Astrocyte (in vitro differentiated cells and primary cell): Measurements from ENCODE around the gene NCK2. TPM values are rescaled to one million over a fixed set of nuclear protein-coding genes. Genes with fewer than 3 reads are reported as not detected.
A peak's percentile ranks its signal among the peaks of the same experiment; 100 is the strongest.

Experiments
- DNase-seq: peaks from one replicate; pipeline ENCODE4 v3.0.0-alpha.2; 2010; ENCODE audit warnings: low read depth
- FAIRE-seq: peaks from 2 replicates; lab custom pipeline; 2011; peaks lifted over from hg19 to GRCh38; lab: Jason Lieb, UNC
- H2AFZ ChIP-seq: 2 replicates; pipeline ENCODE4 v1.6.0; 2012; ENCODE audit warnings: low read depth, low read length, inconsistent platforms
- H3K27ac ChIP-seq: 2 replicates; pipeline ENCODE4 v1.5.1; 2011; ENCODE audit warnings: low read depth, low read length, inconsistent platforms
- H3K27me3 ChIP-seq: 2 replicates; pipeline ENCODE4 v1.6.0; 2011; ENCODE audit warnings: low read length, inconsistent platforms; ENCODE audit not compliant: insufficient read depth
- H3K36me3 ChIP-seq: 2 replicates; pipeline ENCODE4 v1.5.1; 2011; ENCODE audit warnings: low read length, inconsistent platforms; ENCODE audit not compliant: insufficient read depth
- H3K4me1 ChIP-seq: 2 replicates; pipeline ENCODE4 v1.5.1; 2011; ENCODE audit warnings: low read length, inconsistent platforms; ENCODE audit not compliant: insufficient read depth
- H3K4me2 ChIP-seq: 2 replicates; pipeline ENCODE4 v1.6.0; 2012; ENCODE audit warnings: low read length, inconsistent platforms
- H3K4me3 ChIP-seq: 2 replicates; pipeline ENCODE4 v1.5.1; 2011; ENCODE audit warnings: low read depth, mild to moderate bottlenecking, low read length, inconsistent platforms; ENCODE audit not compliant: insufficient read depth
- H3K79me2 ChIP-seq: 2 replicates; pipeline ENCODE4 v1.6.0; 2012; ENCODE audit warnings: mild to moderate bottlenecking, low read length, inconsistent platforms; ENCODE audit not compliant: insufficient read depth
- H3K9ac ChIP-seq: 2 replicates; pipeline ENCODE4 v1.6.0; 2012; ENCODE audit warnings: mild to moderate bottlenecking, low read length, inconsistent platforms
- H3K9me3 ChIP-seq: 2 replicates; pipeline ENCODE4 v1.5.1; 2012; ENCODE audit warnings: low read depth, mild to moderate bottlenecking, low read length, inconsistent platforms; ENCODE audit not compliant: insufficient read depth
- H4K20me1 ChIP-seq: 2 replicates; pipeline ENCODE4 v1.6.0; 2012; ENCODE audit warnings: low read length, inconsistent platforms; ENCODE audit not compliant: insufficient read depth
- H3K27ac Mint-ChIP-seq: one replicate; pipeline ENCODE4 v1.8.0; 2021; ENCODE audit warnings: mild to moderate bottlenecking, mixed read lengths; ENCODE audit not compliant: unreplicated experiment
- H3K27me3 Mint-ChIP-seq: one replicate; pipeline ENCODE4 v1.8.0; 2021; ENCODE audit warnings: low read depth, mixed read lengths; ENCODE audit not compliant: unreplicated experiment
- H3K36me3 Mint-ChIP-seq: one replicate; pipeline ENCODE4 v1.8.0; 2021; ENCODE audit warnings: low read depth, mixed read lengths; ENCODE audit not compliant: unreplicated experiment
- H3K4me1 Mint-ChIP-seq: one replicate; pipeline ENCODE4 v1.8.0; 2021; ENCODE audit warnings: low read depth, mixed read lengths; ENCODE audit not compliant: unreplicated experiment
- H3K4me3 Mint-ChIP-seq: one replicate; pipeline ENCODE4 v1.8.0; 2021; ENCODE audit warnings: mild to moderate bottlenecking, moderate library complexity, mixed read lengths; ENCODE audit not compliant: unreplicated experiment
- H3K9me3 Mint-ChIP-seq: one replicate; pipeline ENCODE4 v1.8.0; 2021; ENCODE audit warnings: mild to moderate bottlenecking, mixed read lengths; ENCODE audit not compliant: unreplicated experiment
- CTCF ChIP-seq: IDR thresholded peaks from 2 replicates; pipeline ENCODE4 v1.5.1; 2011; ENCODE audit warnings: low read depth, mild to moderate bottlenecking, inconsistent platforms, low read length, moderate library complexity; ENCODE audit not compliant: insufficient read depth
- EZH2 ChIP-seq: IDR thresholded peaks from 2 replicates; pipeline ENCODE4 v1.6.1; 2012; ENCODE audit warnings: mild to moderate bottlenecking, low read length, inconsistent platforms; ENCODE audit not compliant: insufficient read depth
- total RNA-seq: library from RNA; stranded (reverse); gene quantifications from 2 replicates; pipeline ENCODE4 v1.2.1, GENCODE V29; 2021

The NCK2 gene
- total RNA-seq, 1 donor from 2014 or later: 61.6 TPM

DNA sequence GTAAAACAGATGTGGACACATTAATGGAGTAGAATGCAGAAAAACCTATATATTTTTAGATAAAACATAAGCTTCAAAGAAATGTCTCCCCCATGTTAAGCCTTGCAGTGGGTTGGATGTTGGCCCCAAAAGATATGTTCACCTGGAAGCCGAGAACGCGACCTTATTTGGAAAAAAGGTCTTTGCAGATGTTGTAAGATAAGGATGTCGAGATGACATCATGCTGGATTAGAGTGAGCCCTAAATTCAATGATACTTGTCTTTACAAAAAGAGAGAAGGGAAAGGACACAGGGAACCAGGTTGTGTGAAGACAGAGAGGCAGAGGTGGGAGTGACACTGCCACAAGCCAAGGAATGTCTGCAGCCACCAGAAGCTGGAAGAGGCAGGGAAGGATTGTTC lies 3.1 kb upstream of the NCK2 start:
- Histone ChIP-seq H3K9ac (no peak overlapping the region), H4K20me1 (peaks cover 12% of the 10 kb centered on the region), H3K27me3 (no peaks in the 10 kb centered on the region), H2AFZ (no peak overlapping the region), H3K79me2 (peaks cover 15% of the 10 kb centered on the region), H3K36me3 (no peaks in the 10 kb centered on the region), H3K4me2 (no peak overlapping the region), H3K4me1 (peaks cover 15% of the 10 kb centered on the region), H3K27ac (no peak overlapping the region), H3K4me3 (no peak overlapping the region), H3K9me3 (no peaks in the 10 kb centered on the region)
- Mint-ChIP-seq H3K36me3 (no peaks in the 10 kb centered on the region), H3K27ac (no peak overlapping the region), H3K9me3 (peaks cover 2% of the 10 kb centered on the region), H3K27me3 (no peaks in the 10 kb centered on the region), H3K4me3 (no peak overlapping the region), H3K4me1 (peaks cover 4% of the 10 kb centered on the region)
- no peak for FAIRE-seq
- no peak for DNase-seq
- TF ChIP-seq CTCF (no peak), EZH2 (no peak)

DNA sequence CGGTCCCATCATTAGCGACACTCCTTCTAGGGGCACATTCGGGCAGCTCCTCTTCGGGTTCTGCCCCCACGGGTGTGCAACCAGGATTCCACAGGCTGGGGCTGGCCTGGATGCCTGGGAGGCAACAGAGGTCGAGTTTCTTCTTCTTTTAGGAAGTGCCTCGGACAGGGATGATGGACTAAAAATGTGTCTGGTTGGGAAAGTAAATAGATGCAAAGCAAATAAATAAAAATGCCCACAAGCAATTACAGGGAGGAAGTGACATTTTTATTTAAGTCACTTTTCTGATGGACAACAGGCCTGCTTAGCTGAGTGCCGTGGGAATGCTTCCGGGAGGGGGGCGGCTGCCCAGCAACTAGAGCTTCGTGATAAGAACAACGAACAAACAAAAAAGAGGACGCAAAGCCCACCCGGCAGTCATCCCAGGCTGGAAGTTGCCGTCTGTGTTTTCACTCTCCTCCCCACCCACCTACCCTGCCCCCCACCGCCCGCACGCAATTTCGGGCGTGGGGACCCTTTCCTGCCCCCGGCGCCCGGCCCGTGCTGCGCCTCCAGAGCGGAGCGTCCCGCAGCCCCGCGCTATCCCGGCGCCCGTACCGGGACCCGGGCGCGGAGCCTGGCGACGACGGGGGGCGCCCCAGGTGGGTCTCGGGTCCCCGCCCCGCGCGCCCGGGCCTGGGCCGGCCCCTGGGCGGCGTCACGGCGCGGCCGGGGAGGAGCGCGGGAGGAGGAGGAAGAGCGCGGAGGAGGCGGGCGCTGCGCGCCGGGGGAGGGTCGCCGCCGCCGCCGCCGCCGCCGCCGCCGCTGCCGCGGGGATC lies 412 bp upstream of the NCK2 start:
- DNase-seq: no peak
- Mint-ChIP-seq H3K4me1 (peaks cover 27% of the 10 kb centered on the region), H3K4me3 (peak overlapping the region; percentile 87), H3K36me3 (no peaks in the 10 kb centered on the region), H3K9me3 (peaks cover 2% of the 10 kb centered on the region), H3K27ac (peak overlapping the region; percentile 91), H3K27me3 (no peaks in the 10 kb centered on the region)
- Histone ChIP-seq H3K4me2 (peak overlapping the region; percentile 80), H3K9me3 (no peaks in the 10 kb centered on the region), H2AFZ (peak overlapping the region; percentile 44), H3K9ac (peak overlapping the region; percentile 67), H3K36me3 (no peaks in the 10 kb centered on the region), H3K27ac (peak overlapping the region; percentile 20), H3K4me1 (peaks cover 34% of the 10 kb centered on the region), H4K20me1 (peaks cover 38% of the 10 kb centered on the region), H3K4me3 (peak overlapping the region; percentile 52), H3K27me3 (no peaks in the 10 kb centered on the region), H3K79me2 (peaks cover 42% of the 10 kb centered on the region)
- FAIRE-seq: no peak
- TF ChIP-seq EZH2 (no peak), CTCF (no peak)
